ENCODE measurements around the gene MCM5.

DNA sequence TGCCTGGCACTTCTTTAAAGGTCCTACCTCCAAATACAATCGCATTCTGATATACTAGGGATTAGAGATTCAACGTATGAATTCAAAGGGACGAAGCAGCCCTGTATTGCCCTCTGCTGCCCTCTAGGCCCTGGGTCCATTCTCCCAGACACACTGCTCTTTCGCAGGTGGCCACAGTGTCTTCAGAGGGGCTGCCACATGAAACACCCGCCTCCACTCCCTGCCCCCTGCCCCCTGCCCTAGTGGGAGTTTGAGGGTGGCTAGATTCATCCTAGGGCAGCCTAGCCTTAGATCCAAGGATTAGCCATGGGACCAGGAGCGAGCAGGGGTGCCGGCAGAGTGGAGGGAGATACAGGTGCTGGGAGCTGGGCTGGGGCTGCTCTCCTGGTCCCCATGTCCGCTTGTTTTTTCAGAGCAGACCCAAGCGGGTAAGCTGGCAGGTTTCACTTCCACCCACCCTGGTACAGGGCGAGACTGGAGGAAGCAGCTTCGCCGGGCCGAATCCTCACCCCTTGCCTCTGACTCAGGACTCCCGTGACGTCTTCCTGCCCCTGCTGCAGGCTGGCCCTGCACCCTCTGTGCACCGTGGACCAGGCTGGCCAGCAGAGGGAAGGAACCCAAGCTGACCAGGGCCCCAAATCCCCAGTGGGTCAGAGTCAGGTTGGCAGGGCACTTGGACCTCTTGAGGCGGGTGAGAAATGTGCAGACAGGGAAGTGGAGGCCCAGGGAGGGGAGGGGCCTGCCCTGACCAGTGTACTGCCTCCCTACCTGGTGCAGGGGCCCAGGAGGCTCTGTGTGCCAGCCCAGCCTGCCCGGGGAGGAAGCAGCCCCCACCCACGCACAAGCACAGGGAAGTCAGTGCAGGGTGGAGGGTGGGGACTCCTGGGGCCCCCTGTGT lies 47.5 kb upstream of the MCM5 start:
- TF ChIP-seq, protein P1, sequence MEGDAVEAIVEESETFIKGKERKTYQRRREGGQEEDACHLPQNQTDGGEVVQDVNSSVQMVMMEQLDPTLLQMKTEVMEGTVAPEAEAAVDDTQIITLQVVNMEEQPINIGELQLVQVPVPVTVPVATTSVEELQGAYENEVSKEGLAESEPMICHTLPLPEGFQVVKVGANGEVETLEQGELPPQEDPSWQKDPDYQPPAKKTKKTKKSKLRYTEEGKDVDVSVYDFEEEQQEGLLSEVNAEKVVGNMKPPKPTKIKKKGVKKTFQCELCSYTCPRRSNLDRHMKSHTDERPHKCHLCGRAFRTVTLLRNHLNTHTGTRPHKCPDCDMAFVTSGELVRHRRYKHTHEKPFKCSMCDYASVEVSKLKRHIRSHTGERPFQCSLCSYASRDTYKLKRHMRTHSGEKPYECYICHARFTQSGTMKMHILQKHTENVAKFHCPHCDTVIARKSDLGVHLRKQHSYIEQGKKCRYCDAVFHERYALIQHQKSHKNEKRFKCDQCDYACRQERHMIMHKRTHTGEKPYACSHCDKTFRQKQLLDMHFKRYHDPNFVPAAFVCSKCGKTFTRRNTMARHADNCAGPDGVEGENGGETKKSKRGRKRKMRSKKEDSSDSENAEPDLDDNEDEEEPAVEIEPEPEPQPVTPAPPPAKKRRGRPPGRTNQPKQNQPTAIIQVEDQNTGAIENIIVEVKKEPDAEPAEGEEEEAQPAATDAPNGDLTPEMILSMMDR (IDR thresholded peaks at IDR 0.05) = peak; percentile 14 to 29 (median 25)
- no peak for TF ChIP-seq POLR2A (IDR thresholded peaks at IDR 0.05)
